Osteocyte (in vitro differentiated cells): ENCODE data around the gene ALDH1A3. TPM values are rescaled to one million over a fixed set of nuclear protein-coding genes. Genes with fewer than 3 reads are reported as not detected.

ENCODE experiments used
- DNase-seq: peaks from one replicate; pipeline ENCODE4 v3.0.0; 2021; ENCODE audit warnings: mixed read lengths; ENCODE audit not compliant: unreplicated experiment; ENCODE audit errors: extremely low spot score
- H3K27ac Mint-ChIP-seq: one replicate; pipeline ENCODE4 v1.8.0; 2021; ENCODE audit warnings: mild to moderate bottlenecking, mixed read lengths; ENCODE audit not compliant: unreplicated experiment
- H3K27me3 Mint-ChIP-seq: one replicate; pipeline ENCODE4 v1.8.0; 2021; ENCODE audit warnings: mixed read lengths; ENCODE audit not compliant: unreplicated experiment
- H3K36me3 Mint-ChIP-seq: one replicate; pipeline ENCODE4 v1.8.0; 2021; ENCODE audit warnings: mixed read lengths; ENCODE audit not compliant: unreplicated experiment
- H3K4me1 Mint-ChIP-seq: one replicate; pipeline ENCODE4 v1.8.0; 2021; ENCODE audit warnings: mixed read lengths; ENCODE audit not compliant: unreplicated experiment
- H3K4me3 Mint-ChIP-seq: one replicate; pipeline ENCODE4 v1.8.0; 2021; ENCODE audit warnings: mild to moderate bottlenecking, moderate library complexity, mixed read lengths; ENCODE audit not compliant: unreplicated experiment
- H3K9me3 Mint-ChIP-seq: one replicate; pipeline ENCODE4 v1.8.0; 2021; ENCODE audit warnings: mixed read lengths; ENCODE audit not compliant: unreplicated experiment
- total RNA-seq: library from RNA; stranded (reverse); gene quantifications from 2 replicates; pipeline ENCODE4 v1.2.1, GENCODE V29; 2021
- TF ChIP-seq, protein P1 (sequence below): fragments of 200-600 bp; sonication (generic); IDR thresholded peaks from 2 replicates; pipeline ENCODE4 v1.5.0; 2021; ENCODE audit warnings: antibody characterized with exemption, mild to moderate bottlenecking, moderate library complexity

ALDH1A3 gene
- total RNA-seq, 1 donor from 2014 or later, result 0.30 TPM

GRCh38 chr15:100863075-100863795 is 16.4 kb upstream of the ALDH1A3 start:
- no peak for DNase-seq
- TF ChIP-seq, protein P1, sequence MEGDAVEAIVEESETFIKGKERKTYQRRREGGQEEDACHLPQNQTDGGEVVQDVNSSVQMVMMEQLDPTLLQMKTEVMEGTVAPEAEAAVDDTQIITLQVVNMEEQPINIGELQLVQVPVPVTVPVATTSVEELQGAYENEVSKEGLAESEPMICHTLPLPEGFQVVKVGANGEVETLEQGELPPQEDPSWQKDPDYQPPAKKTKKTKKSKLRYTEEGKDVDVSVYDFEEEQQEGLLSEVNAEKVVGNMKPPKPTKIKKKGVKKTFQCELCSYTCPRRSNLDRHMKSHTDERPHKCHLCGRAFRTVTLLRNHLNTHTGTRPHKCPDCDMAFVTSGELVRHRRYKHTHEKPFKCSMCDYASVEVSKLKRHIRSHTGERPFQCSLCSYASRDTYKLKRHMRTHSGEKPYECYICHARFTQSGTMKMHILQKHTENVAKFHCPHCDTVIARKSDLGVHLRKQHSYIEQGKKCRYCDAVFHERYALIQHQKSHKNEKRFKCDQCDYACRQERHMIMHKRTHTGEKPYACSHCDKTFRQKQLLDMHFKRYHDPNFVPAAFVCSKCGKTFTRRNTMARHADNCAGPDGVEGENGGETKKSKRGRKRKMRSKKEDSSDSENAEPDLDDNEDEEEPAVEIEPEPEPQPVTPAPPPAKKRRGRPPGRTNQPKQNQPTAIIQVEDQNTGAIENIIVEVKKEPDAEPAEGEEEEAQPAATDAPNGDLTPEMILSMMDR, result no peak
- Mint-ChIP-seq H3K4me1 (no peaks in the 10 kb centered on the region), H3K27ac (no peak overlapping the region), H3K27me3 (no peaks in the 10 kb centered on the region), H3K36me3 (no peaks in the 10 kb centered on the region), H3K9me3 (no peaks in the 10 kb centered on the region), H3K4me3 (no peak overlapping the region)

- TF ChIP-seq, protein P1, result no peak
- no peak overlapping the region for H3K4me3 Mint-ChIP-seq
- no peak for DNase-seq
- H3K4me1 Mint-ChIP-seq, result no peaks in the 10 kb centered on the region
- no peaks in the 10 kb centered on the region for H3K36me3 Mint-ChIP-seq
- H3K27me3 Mint-ChIP-seq, result no peaks in the 10 kb centered on the region
- H3K27ac Mint-ChIP-seq, result no peak overlapping the region
- no peaks in the 10 kb centered on the region for H3K9me3 Mint-ChIP-seq
These were observed 15.8 kb upstream of the ALDH1A3 start for GRCh38 chr15:100863796-100864267.

GRCh38 chr15:100866386-100867330 is 13.0 kb upstream of the ALDH1A3 start:
- Mint-ChIP-seq H3K27me3 (no peaks in the 10 kb centered on the region), H3K4me3 (no peak overlapping the region)
- no peak for DNase-seq

DNA sequence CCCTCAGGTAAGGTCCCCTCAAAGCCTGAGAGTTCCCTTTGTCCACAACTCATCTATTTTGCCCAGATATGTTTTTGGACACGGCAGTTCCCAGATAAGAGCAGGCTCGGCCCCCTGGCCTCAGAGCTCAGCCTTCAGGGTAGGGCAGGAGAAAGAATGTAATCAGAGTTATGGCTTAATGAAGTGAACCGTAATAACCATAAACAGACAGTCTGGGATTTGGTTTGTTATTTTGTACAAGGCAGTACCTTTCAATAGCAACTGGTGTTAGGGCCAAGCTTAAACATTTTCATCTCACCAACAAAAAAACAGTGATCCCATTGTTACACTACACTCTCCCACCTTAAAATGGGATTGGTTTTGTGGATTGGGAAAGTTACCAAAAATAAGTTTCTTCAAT is 12.2 kb upstream of the ALDH1A3 start:
- Mint-ChIP-seq H3K4me3 (no peak overlapping the region), H3K9me3 (peaks cover 5% of the 10 kb centered on the region), H3K36me3 (no peaks in the 10 kb centered on the region), H3K27me3 (peaks cover 4% of the 10 kb centered on the region), H3K4me1 (no peaks in the 10 kb centered on the region), H3K27ac (no peak overlapping the region)
- no peak for DNase-seq
- TF ChIP-seq, protein P1, result no peak

More at GRCh38 chr15:100866386-100867330, 13.0 kb upstream of the ALDH1A3 start:
- no peaks in the 10 kb centered on the region for H3K36me3 Mint-ChIP-seq
- H3K27ac Mint-ChIP-seq, result no peak overlapping the region
- peaks cover 5% of the 10 kb centered on the region for H3K9me3 Mint-ChIP-seq
- H3K4me1 Mint-ChIP-seq, result no peaks in the 10 kb centered on the region
- TF ChIP-seq, protein P1, result no peak
